Thyroid gland (tissue), 4 donors: Measurements from ENCODE around the gene TIAM2. TPM values are rescaled to one million over a fixed set of nuclear protein-coding genes. Genes with fewer than 3 reads are reported as not detected.

Experiments
- DNase-seq, 2 donors: peaks; one replicate each; pipeline ENCODE4 v3.0.0-alpha.2; 2019
- H3K27ac ChIP-seq, 3 donors: fragments of 200-600 bp; sonication (generic); 1 replicate in 2 of 3; 2 replicates in 1 of 3; pipeline ENCODE4 v1.5.1; 2016 to 2019; ENCODE audit warnings: mild to moderate bottlenecking in 1 of 3, moderate library complexity in 1 of 3
- H3K27me3 ChIP-seq: fragments of 200-600 bp; sonication (generic); one replicate; pipeline ENCODE4 v1.5.1; 2019
- H3K36me3 ChIP-seq, 2 donors: fragments of 200-600 bp; sonication (generic); one replicate each; pipeline ENCODE4 v1.5.1; 2016 to 2019
- H3K4me1 ChIP-seq, 2 donors: fragments of 200-600 bp; sonication (generic); one replicate each; pipeline ENCODE4 v1.5.1; 2017 to 2019
- H3K4me3 ChIP-seq, 3 donors: fragments of 200-600 bp; sonication (generic); replicated peaks in 1 of 3; 1 replicate in 2 of 3; 2 replicates in 1 of 3; pipeline ENCODE4 v1.5.1; 2016; ENCODE audit warnings: mild to moderate bottlenecking in 1 of 3
- H3K9me3 ChIP-seq: fragments of 200-600 bp; sonication (generic); one replicate; pipeline ENCODE4 v1.5.1; 2017
- CTCF ChIP-seq, 6 experiments: fragments of 200-600 bp in 3 of 6; fragments of 450-650 bp in 3 of 6; sonication (generic) in 3 of 6; IDR thresholded peaks; one replicate each; pipeline ENCODE4 v1.5.1; 2016 to 2019; ENCODE audit warnings: antibody characterized with exemption in 6 of 6, mild to moderate bottlenecking in 2 of 6, inconsistent platforms in 1 of 6, moderate library complexity in 1 of 6
- POLR2A ChIP-seq, 2 donors: fragments of 450-650 bp; IDR thresholded peaks; one replicate each; pipeline ENCODE4 v1.6.1; 2017; ENCODE audit warnings: antibody characterized with exemption in 2 of 2, mild to moderate bottlenecking in 2 of 2, moderate library complexity in 1 of 2
- WGBS, 2 donors: methylation state at CpG; one replicate each; pipeline ENCODE4 v1.1.5; 2017; 5-methylcytosine and 5-hydroxymethylcytosine counted together
- intact Hi-C: fragments of 100-400 bp; cut with DNase I; formaldehyde crosslinking; loops from one replicate; pipeline ENCODE4 v1.15.1; 2023
- total RNA-seq, 4 donors: library from RNA; depleted of rRNA; stranded (reverse); fragments of >200 nt; gene quantifications; one replicate each; pipeline ENCODE4 v1.2.3, GENCODE V29; 2016

TIAM2 gene
- total RNA-seq, 4 donors from 2014 or later = 11.1 to 26.1 (median 18.5) TPM

GRCh38 chr6:155075930-155076695 is 81.0 kb downstream of the TIAM2 start:
- DNase-seq = no peak
- intact Hi-C loops = no loop called here

GRCh38 chr6:155077331-155077730 is 82.2 kb downstream of the TIAM2 start:
- DNase-seq = no peak
- WGBS, 2 donors = 88 to 91% methylated on average over 7 of the region's 7 CpGs
- Histone ChIP-seq H3K9me3 (no peaks in the 10 kb centered on the region), H3K4me1 (peaks cover 10 to 22% of the 10 kb centered on the region in 2 donors), H3K4me3 (no peak overlapping the region), H3K27ac (no peak overlapping the region), H3K27me3 (no peaks in the 10 kb centered on the region), H3K36me3 (no peaks in the 10 kb centered on the region)
- TF ChIP-seq POLR2A (IDR thresholded peaks at IDR 0.05) (no peak), CTCF (IDR thresholded peaks at IDR 0.05) (no peak)
- intact Hi-C loops = no loop called here

More at GRCh38 chr6:155075930-155076695, 81.0 kb downstream of the TIAM2 start:
- 92% methylated on average over 12 of the region's 12 CpGs for WGBS, 2 donors
- no peaks in the 10 kb centered on the region for H3K27me3 ChIP-seq
- H3K4me1 ChIP-seq = peaks cover 2 to 14% of the 10 kb centered on the region in 2 donors
- TF ChIP-seq POLR2A (IDR thresholded peaks at IDR 0.05) (no peak), CTCF (IDR thresholded peaks at IDR 0.05) (no peak)
- no peak overlapping the region for H3K4me3 ChIP-seq
- no peaks in the 10 kb centered on the region for H3K36me3 ChIP-seq
- H3K27ac ChIP-seq = no peak overlapping the region
- no peaks in the 10 kb centered on the region for H3K9me3 ChIP-seq

GRCh38 chr6:155077784-155078183 is 82.7 kb downstream of the TIAM2 start:
- DNase-seq = no peak
- intact Hi-C loops = no loop called here
- Histone ChIP-seq H3K36me3 (no peaks in the 10 kb centered on the region), H3K9me3 (no peaks in the 10 kb centered on the region), H3K27me3 (no peaks in the 10 kb centered on the region), H3K4me1 (peaks cover 10 to 22% of the 10 kb centered on the region in 2 donors), H3K27ac (no peak overlapping the region), H3K4me3 (no peak overlapping the region)
- WGBS, 2 donors = 89 to 98% methylated on average over 2 of the region's 2 CpGs
- TF ChIP-seq POLR2A (IDR thresholded peaks at IDR 0.05) (no peak), CTCF (IDR thresholded peaks at IDR 0.05) (no peak)

GRCh38 chr6:155078331-155078745 is 83.2 kb downstream of the TIAM2 start:
- H3K4me3 ChIP-seq = no peak overlapping the region
- no peak for TF ChIP-seq CTCF (IDR thresholded peaks at IDR 0.05)
- no peak for TF ChIP-seq POLR2A (IDR thresholded peaks at IDR 0.05)
- intact Hi-C loops = no loop called here
- H3K36me3 ChIP-seq = no peaks in the 10 kb centered on the region
- H3K9me3 ChIP-seq = no peaks in the 10 kb centered on the region
- H3K4me1 ChIP-seq = peaks cover 10 to 22% of the 10 kb centered on the region in 2 donors
- DNase-seq = peak; percentile 6 to 7
- H3K27me3 ChIP-seq = no peaks in the 10 kb centered on the region
- no peak overlapping the region for H3K27ac ChIP-seq
- 67 to 71% methylated on average over 8 of the region's 8 CpGs for WGBS, 2 donors

- DNase-seq = no peak
These were observed 84.9 kb downstream of the TIAM2 start for GRCh38 chr6:155079985-155080452.

More at GRCh38 chr6:155079985-155080452, 84.9 kb downstream of the TIAM2 start:
- TF ChIP-seq CTCF (IDR thresholded peaks at IDR 0.05) (no peak), POLR2A (IDR thresholded peaks at IDR 0.05) (no peak)
- Histone ChIP-seq H3K36me3 (no peaks in the 10 kb centered on the region), H3K4me1 (peaks cover 10 to 25% of the 10 kb centered on the region in 2 donors), H3K9me3 (no peaks in the 10 kb centered on the region), H3K4me3 (no peak overlapping the region), H3K27me3 (no peaks in the 10 kb centered on the region), H3K27ac (no peak overlapping the region)
- 69 to 75% methylated on average over 7 of the region's 7 CpGs for WGBS, 2 donors
- intact Hi-C loops = no loop called here
